ENCODE data around the gene ASXL1. TPM values are rescaled to one million over a fixed set of nuclear protein-coding genes. Genes with fewer than 3 reads are reported as not detected.
"Not testable (repeated sequence)": the region's sequence is repeated elsewhere in the genome, so short reads cannot be mapped to it uniquely, and the experiment has no call there.

Gene ASXL1
- polyA plus RNA-seq, 1 of the 3 experiments (the other 2 are of a cell fraction): 36.6 TPM

DNA sequence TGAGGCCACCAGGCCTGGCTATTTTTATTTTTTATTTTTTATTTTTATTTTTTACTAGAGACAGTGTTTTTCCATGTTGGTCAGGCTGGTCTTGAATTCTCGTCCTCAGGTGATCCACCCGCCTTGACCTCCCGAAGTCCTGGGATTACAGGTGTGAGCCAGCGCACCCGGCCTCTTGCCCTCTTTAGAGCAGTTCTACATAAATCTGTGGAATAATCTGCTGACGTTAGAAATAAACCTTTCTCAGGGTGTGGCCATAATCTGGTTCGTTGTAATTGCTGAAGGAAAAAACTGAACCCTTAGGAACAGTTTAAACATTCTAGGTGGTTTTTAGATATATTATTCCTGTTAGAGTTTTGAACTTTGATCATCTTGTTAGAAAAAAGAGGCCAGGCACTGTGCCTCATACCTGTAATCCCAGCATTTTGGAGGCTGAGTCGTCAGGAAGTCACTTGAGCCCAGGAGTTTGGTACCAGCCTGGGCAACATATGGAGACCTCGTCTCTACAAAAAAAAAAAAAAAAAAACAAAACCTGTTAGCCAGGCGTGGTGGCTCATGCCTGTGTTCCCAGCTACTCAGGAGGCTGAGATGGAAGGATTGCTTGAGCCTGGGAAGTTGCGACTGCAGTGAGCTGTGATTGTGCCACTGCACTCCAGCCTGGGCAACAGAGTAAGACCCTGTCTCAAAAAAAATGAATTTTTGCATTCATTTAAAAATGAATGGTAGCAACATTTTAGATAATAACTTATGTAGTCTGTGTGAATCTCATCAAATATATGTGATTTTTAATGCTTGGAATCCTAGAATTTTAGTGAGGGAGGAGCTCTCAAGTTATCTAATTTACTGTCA is 24.2 kb downstream of the ASXL1 start:
- peaks cover 6 to 12% of the 10 kb centered on the region in 2 experiments; a peak in 2 of 4 replicates for H3K4me1 ChIP-seq (ENCODE audit: control insufficient read depth in 1 of 2, insufficient read depth in 2 of 2, low read depth in 1 of 2, low read length in 1 of 2)
- no peak for DNase-seq
- no peak overlapping the region for H3K27ac ChIP-seq (ENCODE audit: low read depth in 2 of 2, low read length in 1 of 2)
- H3K79me2 ChIP-seq (ENCODE audit: insufficient read depth): peaks cover 95% of the 10 kb centered on the region
- peaks cover 5% of the 10 kb centered on the region in 2 experiments for H3K36me3 ChIP-seq (replicated peaks in 1 of 2; ENCODE audit: control insufficient read depth in 1 of 2, insufficient read depth in 2 of 2, low read length in 1 of 2)
- no peak overlapping the region for H3K4me3 ChIP-seq (ENCODE audit: low read depth in 2 of 2, low read length in 1 of 2)
- H2AFZ ChIP-seq (ENCODE audit: low read depth): no peak overlapping the region
- ChIA-PET CTCF (no interaction called here), POLR2A (interaction anchor here (1.2 kb wide), 1 partner anchor 9 kb away, joined by 3 read pairs; no protein-coding TSS in a partner anchor)
- H3K9me2 ChIP-seq: no peaks in the 10 kb centered on the region
- H3K4me2 ChIP-seq: no peak overlapping the region
- TF ChIP-seq, protein P1, sequence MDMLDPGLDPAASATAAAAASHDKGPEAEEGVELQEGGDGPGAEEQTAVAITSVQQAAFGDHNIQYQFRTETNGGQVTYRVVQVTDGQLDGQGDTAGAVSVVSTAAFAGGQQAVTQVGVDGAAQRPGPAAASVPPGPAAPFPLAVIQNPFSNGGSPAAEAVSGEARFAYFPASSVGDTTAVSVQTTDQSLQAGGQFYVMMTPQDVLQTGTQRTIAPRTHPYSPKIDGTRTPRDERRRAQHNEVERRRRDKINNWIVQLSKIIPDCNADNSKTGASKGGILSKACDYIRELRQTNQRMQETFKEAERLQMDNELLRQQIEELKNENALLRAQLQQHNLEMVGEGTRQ (IDR thresholded peaks at IDR 0.05; ENCODE audit: borderline replicate concordance, low read depth, low read length): no peak
- TF ChIP-seq MEF2A (IDR thresholded peaks at IDR 0.05; ENCODE audit: borderline replicate concordance, low read depth) (no peak), RAD21 (IDR thresholded peaks at IDR 0.05; ENCODE audit: low read length) (no peak), SIN3A (IDR thresholded peaks at IDR 0.05; ENCODE audit: borderline replicate concordance, low read depth, low read length) (no peak), TCF12 (IDR thresholded peaks at IDR 0.05) (no peak), FOSL2 (IDR thresholded peaks at IDR 0.05; ENCODE audit: borderline replicate concordance, low read depth) (no peak), FOXM1 (IDR thresholded peaks at IDR 0.05; ENCODE audit: low read depth) (no peak), GATA2 (CRISPR knock-in tag; IDR thresholded peaks at IDR 0.05) (no peak), NFIC (IDR thresholded peaks at IDR 0.05; ENCODE audit: borderline replicate concordance) (no peak), YY1 (IDR thresholded peaks at IDR 0.05; ENCODE audit: low read depth) (no peak), EZH2phosphoT487 (IDR thresholded peaks at IDR 0.05; ENCODE audit: borderline replicate concordance, low read depth) (no peak), RXRA (IDR thresholded peaks at IDR 0.05; ENCODE audit: borderline replicate concordance, low read depth) (no peak), ELF1 (IDR thresholded peaks at IDR 0.05) (no peak)
- TF ChIP-seq, protein P2, sequence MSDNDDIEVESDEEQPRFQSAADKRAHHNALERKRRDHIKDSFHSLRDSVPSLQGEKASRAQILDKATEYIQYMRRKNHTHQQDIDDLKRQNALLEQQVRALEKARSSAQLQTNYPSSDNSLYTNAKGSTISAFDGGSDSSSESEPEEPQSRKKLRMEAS (IDR thresholded peaks at IDR 0.05; ENCODE audit: low read depth): no peak
- TF ChIP-seq, protein P3, sequence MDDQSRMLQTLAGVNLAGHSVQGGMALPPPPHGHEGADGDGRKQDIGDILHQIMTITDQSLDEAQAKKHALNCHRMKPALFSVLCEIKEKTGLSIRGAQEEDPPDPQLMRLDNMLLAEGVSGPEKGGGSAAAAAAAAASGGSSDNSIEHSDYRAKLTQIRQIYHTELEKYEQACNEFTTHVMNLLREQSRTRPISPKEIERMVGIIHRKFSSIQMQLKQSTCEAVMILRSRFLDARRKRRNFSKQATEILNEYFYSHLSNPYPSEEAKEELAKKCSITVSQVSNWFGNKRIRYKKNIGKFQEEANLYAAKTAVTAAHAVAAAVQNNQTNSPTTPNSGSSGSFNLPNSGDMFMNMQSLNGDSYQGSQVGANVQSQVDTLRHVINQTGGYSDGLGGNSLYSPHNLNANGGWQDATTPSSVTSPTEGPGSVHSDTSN (IDR thresholded peaks at IDR 0.05): no peak
- H3K27me3 ChIP-seq (ENCODE audit: insufficient read depth): no peaks in the 10 kb centered on the region
- H3K9ac ChIP-seq: no peak overlapping the region
- 89% methylated on average over 11 of the region's 11 CpGs for WGBS (ENCODE audit: low lambda C conversion rate)
- peaks cover 55% of the 10 kb centered on the region for H4K20me1 ChIP-seq (ENCODE audit: insufficient read depth)
- H3K9me3 ChIP-seq: no peaks in the 10 kb centered on the region
- H3F3A ChIP-seq (replicated peaks; ENCODE audit: insufficient read depth): no peaks in the 10 kb centered on the region

DNA sequence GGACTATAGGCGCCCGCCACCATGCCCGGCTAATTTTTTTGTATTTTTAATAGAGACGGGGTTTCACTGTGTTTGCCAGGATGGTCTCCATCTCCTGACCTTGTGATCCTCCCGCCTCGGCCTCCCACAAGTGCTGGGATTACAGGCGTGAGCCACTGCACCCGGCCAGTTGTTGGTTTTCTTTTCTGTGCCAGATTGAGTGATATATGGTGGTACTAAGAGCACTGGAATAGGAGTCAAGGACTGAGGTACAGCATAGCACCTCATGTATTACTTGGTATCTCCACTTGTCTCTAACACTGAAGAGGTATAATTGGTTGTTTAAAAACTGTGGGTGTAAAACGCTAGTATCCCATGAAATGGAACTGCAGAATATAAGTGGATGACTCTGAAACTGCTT is 25.3 kb downstream of the ASXL1 start:
- Histone ChIP-seq H3K4me1 (ENCODE audit: control insufficient read depth in 1 of 2, insufficient read depth in 2 of 2, low read depth in 1 of 2, low read length in 1 of 2) (peaks cover 6 to 12% of the 10 kb centered on the region in 2 experiments; a peak in 2 of 4 replicates), H4K20me1 (ENCODE audit: insufficient read depth) (peaks cover 56% of the 10 kb centered on the region), H3K79me2 (ENCODE audit: insufficient read depth) (peaks cover 95% of the 10 kb centered on the region)
- H3K9me2 ChIP-seq; H3K27ac ChIP-seq (ENCODE audit: low read depth in 2 of 2, low read length in 1 of 2); DNase-seq; H3K9me3 ChIP-seq; H3K4me2 ChIP-seq; CTCF ChIA-PET; H3K9ac ChIP-seq; H3F3A ChIP-seq (replicated peaks; ENCODE audit: insufficient read depth); H3K4me3 ChIP-seq (ENCODE audit: low read depth in 2 of 2, low read length in 1 of 2); H3K36me3 ChIP-seq (replicated peaks in 1 of 2; ENCODE audit: control insufficient read depth in 1 of 2, insufficient read depth in 2 of 2, low read length in 1 of 2); H2AFZ ChIP-seq (ENCODE audit: low read depth); POLR2A ChIA-PET; H3K27me3 ChIP-seq (ENCODE audit: insufficient read depth): not testable (repeated sequence)
- WGBS (ENCODE audit: low lambda C conversion rate): 93% methylated on average over 9 of the region's 9 CpGs
